OCI-LY3 (cell line): ENCODE measurements around the gene TGFB1.

Experiments
- H2AFZ ChIP-seq: fragments of 200-600, 300-600 bp; shearing (Covaris generic); 2 replicates; pipeline ENCODE4 v1.6.0; 2014; ENCODE audit warnings: antibody characterized with exemption, low read depth, low read length
- H3K27ac ChIP-seq: fragments of 200-600, 300-600 bp; sonication (generic); 2 replicates; pipeline ENCODE4 v1.5.1; 2014; ENCODE audit warnings: mild to moderate bottlenecking, low read length, moderate library complexity, mixed read lengths
- H3K27me3 ChIP-seq: fragments of 200-600, 300-600 bp; sonication (generic); 2 replicates; pipeline ENCODE4 v1.6.1; 2014; ENCODE audit warnings: low read depth, low read length, mixed read lengths
- H3K36me3 ChIP-seq: fragments of 200-600, 300-600 bp; sonication (generic); replicated peaks from 2 replicates; pipeline ENCODE3; 2014; ENCODE audit warnings: low read depth, low read length, mixed read lengths
- H3K4me1 ChIP-seq: fragments of 300-600, 200-600 bp; sonication (generic); 2 replicates; pipeline ENCODE4 v1.6.1; 2014; ENCODE audit warnings: low read length, mixed read lengths
- H3K4me2 ChIP-seq: fragments of 200-600, 300-600 bp; sonication (generic); 2 replicates; pipeline ENCODE4 v1.6.1; 2014; ENCODE audit warnings: low read length, mixed read lengths
- H3K4me3 ChIP-seq: fragments of 300-600, 200-600 bp; sonication (generic); 2 replicates; pipeline ENCODE4 v1.5.1; 2014; ENCODE audit warnings: antibody characterized with exemption, mild to moderate bottlenecking, low read length, moderate library complexity
- H3K79me2 ChIP-seq: fragments of 300-600, 200-600 bp; shearing (Covaris generic); 2 replicates; pipeline ENCODE4 v1.6.1; 2014; ENCODE audit warnings: mild to moderate bottlenecking, low read length, mixed read lengths
- H3K9ac ChIP-seq: fragments of 300-600, 200-600 bp; shearing (Covaris generic); 2 replicates; pipeline ENCODE4 v1.6.0; 2014; ENCODE audit warnings: mild to moderate bottlenecking, low read length, moderate library complexity
- H3K9me3 ChIP-seq: fragments of 200-600, 300-600 bp; shearing (Covaris generic); 2 replicates; pipeline ENCODE4 v1.6.1; 2014; ENCODE audit warnings: low read length, mixed read lengths; ENCODE audit not compliant: insufficient read depth
- H4K20me1 ChIP-seq: fragments of 200-600, 300-600 bp; sonication (generic); 2 replicates; pipeline ENCODE4 v1.6.1; 2016; ENCODE audit warnings: low read length, mixed read lengths; ENCODE audit not compliant: insufficient read depth
- EZH2phosphoT487 ChIP-seq: fragments of 200-600 bp; shearing (Covaris generic); IDR thresholded peaks from 2 replicates; pipeline ENCODE4 v1.6.1; 2018; ENCODE audit warnings: antibody characterized with exemption, mixed run types, low read depth
- TF ChIP-seq, protein P1 (sequence below): fragments of 200-600, 300-600 bp; sonication (generic); IDR thresholded peaks from 2 replicates; pipeline ENCODE4 v1.5.1; 2014; ENCODE audit warnings: antibody characterized with exemption, low read length, low read depth

The TGFB1 gene

DNA sequence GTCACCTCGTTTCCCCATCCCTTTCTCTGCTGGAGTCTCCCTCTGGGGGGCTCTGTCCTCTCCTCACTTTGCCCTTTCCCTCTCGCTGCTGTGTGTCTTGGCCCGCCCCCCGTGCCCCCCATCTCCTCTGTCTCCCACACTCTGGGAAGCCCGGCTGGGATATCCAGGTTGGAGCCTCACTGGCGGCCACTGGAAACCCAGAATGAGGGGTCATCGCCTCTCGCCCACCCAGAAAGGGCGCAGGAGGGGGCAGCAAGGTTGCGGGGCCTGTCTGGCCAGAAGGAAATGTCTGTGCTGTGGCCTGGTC lies 28.1 kb downstream of the TGFB1 start:
- Histone ChIP-seq H4K20me1 (peaks cover 43% of the 10 kb centered on the region), H3K27me3 (no peaks in the 10 kb centered on the region), H3K4me2 (no peak overlapping the region), H3K9me3 (no peaks in the 10 kb centered on the region), H3K4me3 (no peak overlapping the region), H2AFZ (no peak overlapping the region), H3K27ac (no peak overlapping the region), H3K9ac (no peak overlapping the region), H3K4me1 (peaks cover 32% of the 10 kb centered on the region), H3K79me2 (peaks cover 32% of the 10 kb centered on the region), H3K36me3 (peaks cover 58% of the 10 kb centered on the region)
- TF ChIP-seq EZH2phosphoT487 = no peak
- TF ChIP-seq, protein P1, sequence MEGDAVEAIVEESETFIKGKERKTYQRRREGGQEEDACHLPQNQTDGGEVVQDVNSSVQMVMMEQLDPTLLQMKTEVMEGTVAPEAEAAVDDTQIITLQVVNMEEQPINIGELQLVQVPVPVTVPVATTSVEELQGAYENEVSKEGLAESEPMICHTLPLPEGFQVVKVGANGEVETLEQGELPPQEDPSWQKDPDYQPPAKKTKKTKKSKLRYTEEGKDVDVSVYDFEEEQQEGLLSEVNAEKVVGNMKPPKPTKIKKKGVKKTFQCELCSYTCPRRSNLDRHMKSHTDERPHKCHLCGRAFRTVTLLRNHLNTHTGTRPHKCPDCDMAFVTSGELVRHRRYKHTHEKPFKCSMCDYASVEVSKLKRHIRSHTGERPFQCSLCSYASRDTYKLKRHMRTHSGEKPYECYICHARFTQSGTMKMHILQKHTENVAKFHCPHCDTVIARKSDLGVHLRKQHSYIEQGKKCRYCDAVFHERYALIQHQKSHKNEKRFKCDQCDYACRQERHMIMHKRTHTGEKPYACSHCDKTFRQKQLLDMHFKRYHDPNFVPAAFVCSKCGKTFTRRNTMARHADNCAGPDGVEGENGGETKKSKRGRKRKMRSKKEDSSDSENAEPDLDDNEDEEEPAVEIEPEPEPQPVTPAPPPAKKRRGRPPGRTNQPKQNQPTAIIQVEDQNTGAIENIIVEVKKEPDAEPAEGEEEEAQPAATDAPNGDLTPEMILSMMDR = no peak

DNA sequence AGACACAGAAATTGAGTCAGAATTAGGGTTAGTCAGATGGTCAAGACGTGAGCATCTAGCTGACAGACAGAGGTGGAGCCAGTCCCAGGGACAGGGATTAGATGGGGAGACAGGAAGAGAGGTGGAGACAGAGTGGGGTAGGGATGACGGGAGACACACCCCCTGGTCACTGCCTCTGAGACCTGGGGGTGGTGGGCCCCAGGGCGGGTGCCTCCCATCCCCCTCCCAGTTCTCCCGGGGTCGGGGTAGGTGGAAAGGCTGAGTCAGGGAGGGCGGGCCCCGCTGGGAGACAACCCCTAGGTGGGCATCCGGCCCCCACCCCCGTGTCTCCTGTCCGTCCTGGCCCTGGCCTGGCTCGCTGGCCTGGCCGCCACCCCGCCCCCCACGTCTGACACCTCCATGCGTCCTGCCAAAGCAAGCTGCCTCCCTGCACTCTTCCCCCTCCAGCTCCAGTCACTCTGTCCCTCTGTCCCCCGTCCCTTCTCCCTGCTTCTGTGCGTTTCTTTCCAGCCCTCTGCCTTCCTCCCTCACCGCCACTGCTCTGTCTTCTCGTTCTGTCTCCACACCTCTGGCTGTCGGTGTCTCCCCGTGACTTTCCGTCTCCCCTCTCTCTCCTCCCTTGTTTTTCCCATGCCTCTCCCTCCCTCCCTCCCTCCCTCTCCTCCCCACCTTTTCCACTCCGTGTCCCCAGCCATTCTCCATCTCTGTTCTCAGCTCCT lies 28.6 kb downstream of the TGFB1 start:
- Histone ChIP-seq H3K79me2 (peaks cover 32% of the 10 kb centered on the region), H2AFZ (no peak overlapping the region), H3K27ac (no peak overlapping the region), H3K27me3 (no peaks in the 10 kb centered on the region), H3K9me3 (no peaks in the 10 kb centered on the region), H4K20me1 (peaks cover 46% of the 10 kb centered on the region), H3K4me2 (no peak overlapping the region), H3K36me3 (peaks cover 59% of the 10 kb centered on the region), H3K4me3 (no peak overlapping the region), H3K9ac (no peak overlapping the region), H3K4me1 (peaks cover 27% of the 10 kb centered on the region)
- TF ChIP-seq EZH2phosphoT487 = no peak
- TF ChIP-seq, protein P1 = no peak

DNA sequence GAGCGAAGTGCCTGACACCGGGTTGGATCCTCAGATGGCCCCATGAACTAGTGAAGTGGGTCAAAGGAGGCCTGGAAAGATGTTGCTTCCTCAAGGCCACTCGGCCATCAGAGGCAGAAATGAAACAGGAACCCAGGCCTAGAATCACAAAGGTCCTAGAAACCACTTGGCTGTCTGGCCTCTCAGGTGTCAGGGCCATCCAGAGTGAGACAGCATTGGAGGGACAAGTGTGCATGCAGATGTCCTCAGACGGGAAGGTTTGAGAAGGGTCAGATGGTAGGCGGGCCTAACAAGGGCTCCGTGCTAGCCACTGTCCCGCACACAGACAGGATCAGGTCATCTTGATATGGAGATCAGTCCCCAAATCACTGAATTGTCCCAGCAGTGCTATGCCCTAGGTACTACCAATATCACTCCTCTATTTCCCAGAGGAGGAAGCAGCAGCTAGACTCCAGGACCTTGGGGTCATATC lies 29.5 kb downstream of the TGFB1 start:
- peaks cover 49% of the 10 kb centered on the region for H4K20me1 ChIP-seq
- H3K4me1 ChIP-seq = peaks cover 25% of the 10 kb centered on the region
- no peaks in the 10 kb centered on the region for H3K27me3 ChIP-seq
- no peak overlapping the region for H3K4me2 ChIP-seq
- H3K79me2 ChIP-seq = peaks cover 32% of the 10 kb centered on the region
- no peak overlapping the region for H3K4me3 ChIP-seq
- H3K36me3 ChIP-seq = peaks cover 66% of the 10 kb centered on the region
- no peaks in the 10 kb centered on the region for H3K9me3 ChIP-seq
- no peak overlapping the region for H3K9ac ChIP-seq
- no peak overlapping the region for H2AFZ ChIP-seq
- no peak for TF ChIP-seq EZH2phosphoT487
- TF ChIP-seq, protein P1 = no peak
- no peak overlapping the region for H3K27ac ChIP-seq

DNA sequence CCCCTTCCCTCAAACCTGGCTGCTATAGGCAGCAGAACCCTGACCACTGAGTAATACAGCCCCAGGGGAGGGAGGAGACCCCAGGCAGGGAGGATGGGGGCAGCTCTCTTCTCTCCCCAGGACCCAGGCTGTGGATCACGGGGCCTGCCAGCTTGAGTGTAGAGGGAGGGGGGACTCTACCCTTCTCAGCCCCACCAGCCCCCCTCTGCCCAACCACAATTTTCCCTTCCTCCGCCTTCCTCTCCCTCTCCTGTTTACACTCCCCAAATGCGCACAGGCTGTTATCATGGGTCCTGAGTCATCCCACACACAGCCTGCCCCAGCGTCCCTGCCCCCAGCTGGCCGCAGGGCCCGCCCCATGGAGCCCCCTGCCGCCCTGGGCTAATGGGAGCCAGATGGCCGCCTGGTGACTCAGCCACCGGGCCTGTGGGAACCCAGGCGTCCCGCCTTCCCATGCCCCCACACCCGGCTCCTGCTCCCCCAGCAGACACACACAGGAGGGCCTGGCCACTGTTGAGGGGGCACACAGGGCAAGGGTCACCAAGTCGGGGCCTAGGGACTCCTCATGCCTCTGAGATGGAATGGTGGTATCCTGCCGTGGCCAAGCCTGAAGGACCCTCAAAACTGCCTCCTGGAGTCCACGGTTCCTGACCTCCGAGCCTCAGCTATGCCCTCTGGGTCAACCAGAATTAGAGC lies 30.1 kb downstream of the TGFB1 start:
- Histone ChIP-seq H3K4me1 (peaks cover 18% of the 10 kb centered on the region), H3K27ac (no peak overlapping the region), H3K27me3 (no peaks in the 10 kb centered on the region), H3K36me3 (peaks cover 66% of the 10 kb centered on the region), H3K4me3 (no peak overlapping the region), H3K4me2 (no peak overlapping the region), H3K9me3 (no peaks in the 10 kb centered on the region), H2AFZ (no peak overlapping the region), H4K20me1 (peaks cover 49% of the 10 kb centered on the region), H3K79me2 (peaks cover 29% of the 10 kb centered on the region), H3K9ac (no peak overlapping the region)
- TF ChIP-seq, protein P1 = no peak
- TF ChIP-seq EZH2phosphoT487 = no peak
